NCI-H1436 treated with DMSO at 0.1 percent for 48 hours (cell line): ENCODE measurements around the gene APBB3.

Experiments
- DNase-seq: peaks from one replicate; lab custom pipeline; 2025; lab: John Stamatoyannopoulos, UW

APBB3 gene

DNA sequence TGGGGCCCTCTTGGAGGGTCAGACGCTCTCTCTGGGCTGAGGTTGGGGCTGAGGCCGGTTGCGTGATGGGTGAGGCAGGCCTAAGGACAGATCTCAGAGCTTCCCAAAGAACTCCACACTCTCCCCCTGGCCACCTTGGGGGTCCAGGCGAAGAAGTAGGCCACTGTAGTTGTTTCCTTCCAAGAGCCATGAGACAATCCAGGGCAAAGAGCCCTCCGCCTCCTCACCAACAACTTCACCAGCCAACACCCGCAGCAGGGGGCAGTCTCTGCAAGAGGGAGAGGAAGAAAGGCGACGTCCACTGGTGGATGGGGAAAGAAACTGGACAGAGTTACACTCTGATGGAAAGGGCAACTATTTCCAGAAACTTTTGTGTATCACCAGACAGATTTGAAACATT, 10.9 kb upstream of the APBB3 start:
- no peak for DNase-seq

DNA sequence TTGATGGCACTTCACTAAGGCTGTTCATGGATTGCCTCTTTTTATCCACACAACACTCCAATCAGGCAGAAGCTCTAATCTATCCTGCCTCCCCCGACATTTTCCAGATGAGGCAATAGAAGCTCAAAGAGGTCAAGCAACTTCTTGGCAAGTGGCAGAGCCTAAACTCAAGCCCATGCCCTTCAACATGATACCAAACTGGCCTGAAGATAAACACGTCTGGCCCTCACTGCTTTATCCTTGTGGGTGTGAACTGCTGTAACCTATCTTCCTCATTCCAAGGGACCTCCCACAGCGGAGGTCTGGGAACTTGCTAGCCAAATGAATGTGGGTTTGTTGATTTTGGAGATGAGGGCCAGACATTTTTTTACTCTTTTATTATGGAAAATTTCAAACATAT, 9.8 kb upstream of the APBB3 start:
- no peak for DNase-seq

DNA sequence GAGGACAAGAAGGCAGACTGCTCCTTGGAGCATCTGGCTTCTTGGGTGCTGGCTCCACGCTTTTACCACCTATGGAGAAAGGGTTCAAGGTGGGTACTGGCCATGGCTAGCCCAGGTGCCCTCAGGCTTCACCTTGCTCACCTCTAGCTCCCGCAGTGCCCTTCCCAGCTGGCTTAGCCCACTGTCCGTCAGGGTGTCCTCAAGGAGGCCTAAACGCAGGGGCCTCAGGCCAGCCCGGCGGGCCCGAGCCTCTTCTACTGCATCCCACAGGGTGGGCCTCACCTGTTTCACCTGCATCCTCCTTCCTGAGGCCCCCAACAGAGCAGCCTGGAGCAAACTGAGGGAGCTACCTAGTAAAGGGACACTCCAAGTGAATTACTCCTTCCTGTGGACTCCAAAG, 9.3 kb upstream of the APBB3 start:
- DNase-seq: no peak

DNA sequence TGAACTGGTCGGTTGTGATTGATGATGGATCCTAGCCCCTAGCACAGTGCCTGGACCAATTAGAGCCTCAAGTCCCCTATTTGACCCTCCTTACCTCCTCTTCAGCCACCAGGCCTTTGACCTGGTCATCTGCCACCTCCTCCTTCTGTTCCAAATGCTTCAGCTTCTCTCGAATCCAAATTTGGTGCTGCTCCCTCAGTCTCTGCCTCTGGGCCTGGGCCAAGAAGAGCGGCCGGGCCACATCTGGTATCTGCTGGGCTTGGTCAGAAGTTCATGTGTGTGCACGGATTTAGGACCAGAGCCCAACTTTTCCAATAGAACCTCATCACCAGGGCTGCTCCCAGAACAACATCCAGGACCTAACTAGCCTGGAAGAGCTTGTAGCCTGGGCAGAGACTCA, 6.7 kb upstream of the APBB3 start:
- DNase-seq: no peak

DNA sequence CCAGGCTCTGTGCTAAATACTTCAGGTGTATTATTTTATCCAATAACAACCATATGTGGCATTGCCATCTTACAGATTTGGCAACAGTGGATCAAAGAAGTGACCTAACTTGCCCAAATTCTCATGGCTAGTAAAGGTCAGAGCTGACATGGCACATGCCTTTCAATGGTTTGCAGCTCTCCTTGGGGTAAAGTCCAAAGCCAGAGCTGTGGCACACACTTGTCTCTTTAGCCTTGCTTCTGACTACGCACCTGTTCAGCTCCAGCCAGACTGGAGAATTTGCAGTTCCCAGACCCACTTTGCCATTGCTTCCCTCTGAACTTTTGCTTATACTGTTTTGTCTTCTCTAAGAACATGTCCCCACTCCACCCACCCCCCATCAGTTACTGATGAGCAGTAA, 6.1 kb upstream of the APBB3 start:
- no peak for DNase-seq

DNA sequence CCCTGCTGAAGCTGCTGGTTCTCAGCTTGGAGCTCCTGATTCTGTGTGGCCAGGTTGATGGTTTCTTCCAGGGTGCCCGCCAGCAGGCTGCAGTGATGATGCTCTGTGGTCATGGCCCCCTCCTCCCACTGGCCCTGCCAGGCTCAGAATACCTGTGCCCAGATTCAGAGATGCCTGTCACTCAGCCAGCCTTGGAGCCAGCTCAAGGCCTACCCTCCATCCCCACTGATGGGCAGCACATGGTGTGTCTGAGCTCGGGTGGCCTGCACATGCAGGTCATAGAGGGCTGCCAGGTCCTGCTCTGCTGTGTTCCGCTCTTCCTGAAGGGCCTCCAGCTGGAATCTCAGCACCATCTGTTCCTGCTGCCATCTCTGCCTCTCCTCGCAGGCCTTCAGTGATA, 5.7 kb upstream of the APBB3 start:
- DNase-seq: no peak

DNA sequence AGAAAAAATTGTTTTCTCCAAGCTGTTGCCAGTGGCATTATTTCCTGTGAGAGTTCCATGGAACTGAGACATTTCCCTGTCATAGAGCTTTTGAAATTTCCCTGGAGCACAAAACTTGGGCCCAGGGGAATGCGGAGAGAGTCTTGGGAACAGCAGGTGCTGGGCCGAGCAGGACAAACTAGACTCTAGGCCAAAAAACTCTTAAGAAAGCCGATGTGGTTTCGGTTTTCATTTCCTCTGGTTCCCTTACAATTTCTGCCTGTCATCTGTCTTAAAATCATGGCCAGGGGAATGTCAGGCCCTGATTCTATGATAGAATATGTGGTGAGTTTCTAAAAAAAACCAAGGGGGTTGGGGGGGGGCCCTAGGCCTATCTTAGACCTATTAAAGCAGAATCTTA, 4.8 kb upstream of the APBB3 start:
- no peak for DNase-seq

DNA sequence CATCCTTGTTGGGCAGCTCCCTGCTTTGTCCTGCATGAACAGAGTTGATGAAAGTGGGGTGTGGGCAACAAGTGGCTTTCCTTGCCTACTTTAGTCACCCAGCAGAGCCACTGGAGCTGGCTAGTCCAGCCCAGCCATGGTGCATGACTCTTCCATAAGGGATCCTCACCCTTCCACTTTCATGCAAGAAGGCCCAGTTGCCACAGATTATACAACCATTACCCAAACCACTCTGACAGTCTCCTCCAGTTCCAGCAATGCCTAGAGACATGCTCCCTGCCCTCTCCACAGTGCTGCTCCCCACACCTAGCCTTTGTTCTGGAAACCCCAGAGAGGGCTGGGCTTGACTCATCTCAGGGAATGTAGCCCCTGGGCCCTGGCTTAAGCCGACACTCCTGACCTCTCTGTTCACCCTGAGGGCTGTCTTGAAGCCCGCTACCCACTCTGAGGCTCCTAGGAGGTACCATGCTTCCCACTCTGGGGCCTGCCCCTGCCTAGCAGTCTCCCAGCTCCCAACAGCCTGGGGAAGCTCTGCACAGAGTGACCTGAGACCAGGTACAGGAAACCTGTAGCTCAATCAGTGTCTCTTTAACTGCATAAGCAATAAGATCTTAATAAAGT, 4.2 kb upstream of the APBB3 start:
- DNase-seq: no peak

DNA sequence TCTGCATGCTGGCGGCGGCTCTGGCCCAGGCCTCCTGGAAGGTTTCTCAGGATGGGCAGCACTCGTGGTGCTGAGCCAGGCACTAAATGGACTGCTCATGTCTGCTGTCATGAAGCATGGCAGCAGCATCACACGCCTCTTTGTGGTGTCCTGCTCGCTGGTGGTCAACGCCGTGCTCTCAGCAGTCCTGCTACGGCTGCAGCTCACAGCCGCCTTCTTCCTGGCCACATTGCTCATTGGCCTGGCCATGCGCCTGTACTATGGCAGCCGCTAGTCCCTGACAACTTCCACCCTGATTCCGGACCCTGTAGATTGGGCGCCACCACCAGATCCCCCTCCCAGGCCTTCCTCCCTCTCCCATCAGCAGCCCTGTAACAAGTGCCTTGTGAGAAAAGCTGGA, 3.5 kb upstream of the APBB3 start:
- DNase-seq: no peak

DNA sequence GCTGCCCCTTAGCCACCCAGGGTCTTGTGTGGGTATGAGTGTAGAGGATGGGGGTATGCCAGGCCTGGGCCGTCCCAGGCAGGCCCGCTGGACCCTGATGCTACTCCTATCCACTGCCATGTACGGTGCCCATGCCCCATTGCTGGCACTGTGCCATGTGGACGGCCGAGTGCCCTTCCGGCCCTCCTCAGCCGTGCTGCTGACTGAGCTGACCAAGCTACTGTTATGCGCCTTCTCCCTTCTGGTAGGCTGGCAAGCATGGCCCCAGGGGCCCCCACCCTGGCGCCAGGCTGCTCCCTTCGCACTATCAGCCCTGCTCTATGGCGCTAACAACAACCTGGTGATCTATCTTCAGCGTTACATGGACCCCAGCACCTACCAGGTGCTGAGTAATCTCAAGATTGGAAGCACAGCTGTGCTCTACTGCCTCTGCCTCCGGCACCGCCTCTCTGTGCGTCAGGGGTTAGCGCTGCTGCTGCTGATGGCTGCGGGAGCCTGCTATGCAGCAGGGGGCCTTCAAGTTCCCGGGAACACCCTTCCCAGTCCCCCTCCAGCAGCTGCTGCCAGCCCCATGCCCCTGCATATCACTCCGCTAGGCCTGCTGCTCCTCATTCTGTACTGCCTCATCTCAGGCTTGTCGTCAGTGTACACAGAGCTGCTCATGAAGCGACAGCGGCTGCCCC, 2.9 kb upstream of the APBB3 start:
- DNase-seq: no peak

DNA sequence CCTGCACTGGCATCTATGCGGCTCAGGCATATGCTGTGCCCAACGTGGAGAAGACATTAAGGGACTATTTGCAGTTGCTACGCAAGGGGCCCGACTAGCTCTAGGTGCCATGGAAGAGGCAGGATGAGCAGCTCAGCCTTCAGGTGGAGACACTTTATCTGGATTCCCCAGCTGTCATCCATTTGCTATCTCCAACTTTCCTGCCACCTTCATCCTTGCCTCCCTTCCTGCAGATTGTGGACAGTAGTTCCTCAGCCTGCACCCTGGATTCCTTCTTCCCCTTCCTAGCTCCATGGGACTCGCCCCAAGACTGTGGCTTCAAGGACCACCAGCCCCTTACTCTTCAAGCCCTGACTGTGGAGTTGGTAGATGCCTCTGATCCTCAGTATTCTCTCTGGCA, 2.3 kb upstream of the APBB3 start:
- DNase-seq: no peak

DNA sequence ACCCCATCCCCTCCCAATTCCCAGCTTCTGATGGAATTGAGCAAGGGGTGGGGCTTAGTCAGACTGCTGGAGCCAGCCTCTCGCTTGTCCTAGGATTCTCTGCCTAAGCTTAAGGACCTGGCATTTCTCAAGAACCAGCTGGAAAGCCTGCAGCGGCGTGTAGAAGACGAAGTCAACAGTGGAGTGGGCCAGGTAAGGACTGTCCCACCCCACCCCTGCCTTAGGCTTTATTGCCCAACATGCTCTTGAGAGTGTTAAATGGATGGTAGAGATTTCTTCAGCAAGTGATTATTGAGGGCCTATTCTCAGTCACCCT, 1.3 kb upstream of the APBB3 start:
- no peak for DNase-seq

DNA sequence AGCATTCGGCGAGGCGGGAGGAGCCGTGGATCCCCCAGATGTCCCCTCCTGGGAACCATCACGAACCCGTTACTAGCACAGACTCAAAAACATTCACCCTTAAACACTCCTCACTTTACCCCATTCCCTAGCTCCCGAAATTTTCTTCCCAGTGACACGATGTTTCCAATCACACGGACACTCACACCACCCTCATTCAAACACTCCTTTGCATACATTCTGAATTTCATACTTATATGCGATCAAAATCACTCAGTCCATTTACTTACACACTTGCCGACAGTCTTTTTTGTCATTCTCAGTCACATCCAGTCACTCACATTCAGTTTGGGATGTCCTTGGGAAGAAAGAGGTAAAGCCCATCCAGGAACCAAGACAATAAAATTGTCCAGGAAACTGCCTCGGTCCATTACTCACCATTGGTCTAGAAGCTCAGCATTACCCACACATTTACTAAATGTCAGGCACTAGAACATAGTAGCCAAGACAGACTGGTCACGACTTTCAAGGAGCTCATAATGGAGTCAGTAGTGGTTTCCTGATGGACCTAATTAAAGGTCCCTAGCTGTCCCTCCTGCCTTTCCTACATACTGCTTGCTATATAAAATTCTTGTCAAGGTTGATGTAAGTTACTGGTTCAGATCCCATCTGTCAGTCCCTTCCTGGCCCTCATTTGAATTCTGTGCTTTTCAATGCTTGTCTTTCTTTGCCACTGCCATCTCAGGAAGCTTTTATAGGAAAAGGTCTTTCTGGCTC, 804 bp upstream of the APBB3 start:
- no peak for DNase-seq

DNA sequence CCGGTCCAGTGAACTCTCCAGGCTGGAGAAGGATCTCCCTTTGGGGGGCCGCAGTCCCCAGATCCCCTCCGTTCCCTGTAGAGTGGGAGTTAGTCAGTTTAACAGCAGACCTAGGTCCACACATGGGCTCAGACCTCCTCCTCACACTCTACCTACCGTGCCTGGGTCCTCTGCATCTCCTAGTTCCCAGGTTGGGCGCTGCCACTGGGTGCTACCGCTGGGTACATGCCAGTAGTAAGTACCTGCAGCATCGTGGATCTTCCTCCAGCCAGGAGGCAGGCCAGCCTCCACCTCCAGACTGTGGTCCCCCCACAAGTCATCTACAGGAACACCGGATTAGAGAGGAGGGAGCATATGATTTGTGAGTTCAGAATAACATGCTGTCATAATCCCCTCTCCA, 802 bp downstream of the APBB3 start:
- DNase-seq: no peak

DNA sequence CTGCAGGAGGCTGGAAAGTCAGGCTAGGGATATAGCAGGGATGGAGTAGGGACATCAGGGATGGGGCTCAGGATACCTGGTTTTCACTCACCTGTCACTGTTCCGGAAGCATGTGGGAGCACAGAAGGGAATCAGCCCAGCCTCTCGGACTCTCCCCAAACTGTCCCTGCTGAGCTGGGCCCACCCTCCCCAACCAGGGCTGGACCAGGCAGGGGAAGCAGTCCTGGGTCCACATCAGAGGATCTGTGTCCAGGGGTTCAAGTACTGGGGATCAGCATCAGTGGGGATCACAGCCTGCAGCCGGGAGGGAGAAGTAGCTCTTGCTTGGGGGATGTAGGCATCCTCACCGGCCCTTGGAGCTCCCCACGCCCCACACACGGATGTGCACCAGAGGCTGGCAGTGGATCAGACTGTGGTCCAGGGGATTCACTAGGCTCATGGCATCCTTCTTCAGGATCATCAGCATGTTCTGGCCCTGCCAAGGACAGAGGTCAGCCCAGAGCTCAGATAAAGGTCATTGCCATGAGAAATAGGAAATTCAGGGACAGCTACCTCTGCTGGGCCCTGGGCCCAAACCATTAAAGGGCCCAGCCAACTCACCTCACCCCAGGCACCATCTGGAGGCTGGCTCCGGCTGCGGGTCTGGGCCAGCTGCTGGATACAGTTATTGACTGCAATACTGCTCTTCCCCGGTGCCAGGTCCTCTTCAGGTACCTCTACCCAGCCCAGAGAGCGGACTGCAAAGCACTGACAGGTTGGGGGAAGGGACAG, 2.5 kb downstream of the APBB3 start:
- DNase-seq: no peak

DNA sequence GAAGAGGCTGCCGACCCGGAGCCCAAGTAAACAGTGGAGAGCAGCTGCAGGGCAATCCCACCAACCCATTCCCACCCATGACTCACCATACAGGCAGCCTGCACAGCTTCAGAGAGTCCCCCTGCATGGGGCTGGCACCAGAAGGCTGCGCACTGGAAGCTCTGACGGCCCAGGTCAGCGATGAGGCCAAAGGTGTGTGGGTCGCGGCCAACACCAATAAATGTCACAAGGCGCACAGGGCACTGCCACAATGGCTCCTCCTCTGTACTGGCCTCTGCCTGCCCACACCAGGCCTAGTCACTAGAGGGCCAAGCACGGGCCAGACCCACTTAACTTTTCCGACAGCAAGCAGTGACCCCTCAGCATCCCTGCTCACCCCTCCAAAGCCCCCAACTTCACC, 4.2 kb downstream of the APBB3 start:
- no peak for DNase-seq

DNA sequence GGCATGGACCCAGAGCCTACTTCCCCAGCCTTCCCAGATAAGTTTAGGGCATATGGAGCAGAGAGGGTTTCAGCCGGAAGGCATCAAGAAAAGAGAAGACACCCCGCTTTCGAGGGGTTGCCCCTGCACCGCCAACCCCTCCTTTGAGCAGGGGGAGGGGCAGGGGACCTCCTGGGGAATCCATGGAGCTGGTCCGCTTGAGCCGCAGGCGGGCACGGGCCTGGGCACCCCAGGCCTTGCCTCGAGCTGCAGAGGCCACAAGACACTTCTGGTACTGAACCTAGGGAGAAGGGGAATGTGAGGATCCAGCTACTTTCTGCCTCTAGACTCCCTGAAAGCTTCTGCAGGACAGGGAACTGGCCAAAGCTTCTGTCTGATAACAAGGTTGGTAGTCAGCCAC, 5.9 kb downstream of the APBB3 start:
- DNase-seq: no peak

DNA sequence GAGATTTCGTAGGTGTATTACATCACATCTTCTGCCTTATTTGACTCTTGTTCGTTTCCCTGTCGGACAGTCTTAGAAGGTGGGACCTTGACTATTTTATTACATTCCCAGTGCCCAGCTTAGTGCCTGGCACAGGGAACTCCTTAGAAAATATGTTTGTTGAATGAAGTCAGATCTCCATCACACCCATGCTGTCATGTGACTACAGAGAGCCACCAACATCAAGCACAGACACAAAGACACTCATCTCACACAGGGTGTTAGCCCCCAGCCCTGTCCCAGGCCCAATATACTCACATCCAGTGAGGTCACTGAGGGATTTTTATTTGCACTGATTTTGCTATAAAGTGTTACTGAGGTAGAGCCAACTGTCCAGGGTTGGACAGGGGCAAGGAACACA, 6.4 kb downstream of the APBB3 start:
- DNase-seq: no peak

DNA sequence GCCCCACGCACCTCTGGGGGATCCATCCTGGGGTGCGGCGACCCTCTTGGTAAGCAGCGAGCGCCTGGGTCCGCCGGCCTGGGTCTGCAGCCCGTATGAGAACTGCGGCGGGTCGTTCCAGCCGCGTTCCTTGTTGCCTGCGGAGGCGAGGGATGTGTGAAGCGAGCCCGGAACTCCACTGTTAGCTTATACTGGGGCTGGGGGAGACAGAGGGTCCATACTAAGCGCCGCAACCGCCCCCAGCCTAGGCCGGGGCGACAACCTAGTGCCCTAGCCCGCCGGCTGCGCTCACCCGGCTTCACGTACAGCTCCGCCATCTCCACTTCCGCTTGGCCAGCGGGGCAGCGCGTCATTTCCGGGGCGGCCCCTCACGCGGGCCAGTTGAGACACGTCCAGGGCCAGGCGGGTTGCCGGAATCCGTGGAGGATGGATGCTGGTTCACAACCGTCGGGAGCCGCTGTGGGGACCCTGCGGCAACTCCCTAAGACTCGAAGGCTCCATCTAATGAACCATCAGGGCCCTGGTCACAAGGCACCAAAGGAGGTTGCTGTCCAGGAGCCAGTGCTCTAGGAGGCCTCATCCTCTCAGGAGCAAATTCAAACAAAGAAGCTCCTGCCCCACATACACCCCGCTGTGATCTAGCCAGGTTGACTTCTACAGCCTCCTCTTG, 7.1 kb downstream of the APBB3 start, which contains the start of gene SRA1:
Gene SRA1, minus strand, starts transcription at position 338 of the 670 bp plus-strand sequence. Its CDS starts 21 bp downstream, at position 317.
- DNase-seq: peak; percentile 58

DNA sequence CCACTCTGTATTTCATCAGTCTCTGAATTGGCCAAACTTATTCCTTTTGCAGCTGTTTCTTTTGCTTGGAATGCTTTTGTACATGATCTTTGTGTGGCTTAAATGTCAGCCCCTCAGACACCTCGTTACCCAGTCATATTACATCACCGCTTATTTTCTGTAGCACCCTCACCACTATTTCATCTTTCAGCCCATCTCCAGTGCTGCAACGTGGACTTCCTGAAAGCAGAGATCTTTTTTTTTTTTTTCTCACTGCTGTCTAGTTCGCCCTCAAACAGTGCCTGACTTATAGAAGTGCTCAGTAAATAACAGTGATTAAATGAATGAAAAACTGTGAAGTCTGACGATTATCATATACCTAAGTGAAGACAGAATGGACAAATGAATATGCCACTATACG, 8.0 kb downstream of the APBB3 start:
- no peak for DNase-seq

DNA sequence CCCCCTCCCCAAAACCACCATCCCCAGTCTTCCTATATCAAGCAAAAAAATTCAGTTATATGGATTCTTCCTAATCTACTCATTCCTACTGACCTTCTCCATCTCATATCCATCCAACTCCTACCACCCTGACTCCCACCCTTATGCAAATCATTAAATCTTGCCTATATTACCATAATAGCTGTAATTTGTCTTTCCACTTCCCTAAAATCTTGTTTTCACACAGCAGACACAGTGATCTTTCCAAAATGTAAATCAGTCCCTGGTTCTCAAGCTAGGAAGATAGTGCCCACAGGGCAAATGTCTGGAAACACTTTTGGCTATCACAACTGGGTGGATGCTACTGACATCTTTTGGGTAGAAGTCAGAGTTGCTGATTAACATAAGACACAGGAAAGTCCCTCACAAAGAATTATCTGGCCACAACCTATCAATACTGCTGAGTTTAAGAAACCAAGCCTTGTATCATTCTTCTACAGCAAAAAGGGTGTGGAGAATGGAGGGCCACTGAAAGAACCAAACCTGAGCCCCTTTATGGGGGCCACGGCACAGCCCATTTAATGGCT, 8.6 kb downstream of the APBB3 start:
- DNase-seq: no peak

DNA sequence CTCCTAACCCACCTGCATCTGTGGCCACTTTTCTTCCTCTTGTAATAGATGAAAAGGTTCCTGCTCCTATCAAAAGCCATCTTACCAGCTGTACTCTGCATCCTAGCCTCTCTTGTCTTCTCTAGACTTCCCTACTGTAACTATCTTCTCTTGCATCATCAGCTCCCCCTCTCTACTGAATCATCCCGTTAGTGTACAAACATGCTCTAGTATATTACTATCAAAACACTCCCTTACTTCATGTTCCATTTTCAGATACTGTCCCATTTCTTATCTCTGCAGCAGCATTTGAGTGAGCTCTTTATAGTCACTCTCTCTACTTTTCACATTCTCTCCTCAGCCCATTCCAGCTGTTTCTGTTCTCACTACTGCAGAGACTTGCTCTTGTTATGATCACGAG, 9.9 kb downstream of the APBB3 start:
- DNase-seq: no peak
